Choroid plexus epithelial cell (primary cell): Measurements from ENCODE around the gene PLA2G6.
"Not testable (repeated sequence)": the region's sequence is repeated elsewhere in the genome, so short reads cannot be mapped to it uniquely, and the experiment has no call there.

Experiments used
- DNase-seq: peaks from one replicate; pipeline ENCODE4 v3.0.0-alpha.2; 2010; ENCODE audit warnings: low read depth
- H3K4me3 ChIP-seq: 2 replicates; pipeline ENCODE4 v1.5.1; 2011; ENCODE audit warnings: low read depth, mild to moderate bottlenecking, control low read depth, low read length, moderate library complexity
- TF ChIP-seq, protein P1 (sequence below): conservative IDR thresholded peaks from 2 replicates; pipeline ENCODE4 v1.5.1; 2011; ENCODE audit warnings: low read depth, mild to moderate bottlenecking, control low read depth, inconsistent platforms, low read length, moderate library complexity

PLA2G6 gene

DNA sequence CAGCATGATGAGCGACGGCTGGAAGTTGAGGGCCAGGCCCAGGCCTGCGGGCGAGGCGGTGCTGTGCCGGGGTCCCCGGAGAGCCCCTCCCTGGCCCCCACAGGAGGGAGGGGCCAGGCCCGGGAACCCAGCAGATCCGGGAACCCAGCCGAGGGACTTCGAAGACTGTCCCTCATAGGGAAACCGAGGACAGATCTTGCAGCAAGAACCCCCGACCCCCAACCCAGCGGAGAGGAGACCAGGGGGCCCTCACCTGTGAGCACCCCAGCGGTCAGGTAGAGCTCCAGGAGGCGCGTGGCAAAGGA, 100.0 kb downstream of the PLA2G6 start:
- no peak overlapping the region for H3K4me3 ChIP-seq
- DNase-seq: no peak
- TF ChIP-seq, protein P1, sequence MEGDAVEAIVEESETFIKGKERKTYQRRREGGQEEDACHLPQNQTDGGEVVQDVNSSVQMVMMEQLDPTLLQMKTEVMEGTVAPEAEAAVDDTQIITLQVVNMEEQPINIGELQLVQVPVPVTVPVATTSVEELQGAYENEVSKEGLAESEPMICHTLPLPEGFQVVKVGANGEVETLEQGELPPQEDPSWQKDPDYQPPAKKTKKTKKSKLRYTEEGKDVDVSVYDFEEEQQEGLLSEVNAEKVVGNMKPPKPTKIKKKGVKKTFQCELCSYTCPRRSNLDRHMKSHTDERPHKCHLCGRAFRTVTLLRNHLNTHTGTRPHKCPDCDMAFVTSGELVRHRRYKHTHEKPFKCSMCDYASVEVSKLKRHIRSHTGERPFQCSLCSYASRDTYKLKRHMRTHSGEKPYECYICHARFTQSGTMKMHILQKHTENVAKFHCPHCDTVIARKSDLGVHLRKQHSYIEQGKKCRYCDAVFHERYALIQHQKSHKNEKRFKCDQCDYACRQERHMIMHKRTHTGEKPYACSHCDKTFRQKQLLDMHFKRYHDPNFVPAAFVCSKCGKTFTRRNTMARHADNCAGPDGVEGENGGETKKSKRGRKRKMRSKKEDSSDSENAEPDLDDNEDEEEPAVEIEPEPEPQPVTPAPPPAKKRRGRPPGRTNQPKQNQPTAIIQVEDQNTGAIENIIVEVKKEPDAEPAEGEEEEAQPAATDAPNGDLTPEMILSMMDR: no peak

GRCh38 chr22:38080850-38081635, 100.6 kb downstream of the PLA2G6 start:
- TF ChIP-seq, protein P1: no peak
- DNase-seq: peak; percentile 30
- peak overlapping the region; percentile 26 for H3K4me3 ChIP-seq

DNA sequence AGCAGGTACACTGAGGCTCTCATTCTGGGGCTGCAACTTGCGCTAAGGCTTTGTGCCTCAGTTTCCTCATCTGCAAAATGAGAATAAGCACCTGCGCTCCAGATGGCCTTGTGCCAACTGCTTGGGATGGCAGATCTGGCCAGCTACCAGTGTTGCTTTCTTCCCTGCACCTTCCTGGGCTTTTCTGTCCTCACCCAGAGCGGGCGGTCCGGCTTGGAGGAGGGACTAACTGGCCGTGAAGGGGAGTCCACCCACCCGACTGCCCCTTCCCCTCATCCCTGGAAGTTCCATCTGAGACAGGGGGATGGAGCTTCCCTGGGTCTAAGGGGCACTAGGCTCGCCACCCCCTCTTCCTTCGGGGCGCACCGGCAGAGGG, 101.2 kb downstream of the PLA2G6 start:
- DNase-seq: no peak
- TF ChIP-seq, protein P1: peak; percentile 5
- H3K4me3 ChIP-seq: no peak overlapping the region

- no peak overlapping the region for H3K4me3 ChIP-seq
- TF ChIP-seq, protein P1: no peak
- DNase-seq: no peak
Measured at GRCh38 chr22:38079804-38080203, 101.8 kb downstream of the PLA2G6 start.

DNA sequence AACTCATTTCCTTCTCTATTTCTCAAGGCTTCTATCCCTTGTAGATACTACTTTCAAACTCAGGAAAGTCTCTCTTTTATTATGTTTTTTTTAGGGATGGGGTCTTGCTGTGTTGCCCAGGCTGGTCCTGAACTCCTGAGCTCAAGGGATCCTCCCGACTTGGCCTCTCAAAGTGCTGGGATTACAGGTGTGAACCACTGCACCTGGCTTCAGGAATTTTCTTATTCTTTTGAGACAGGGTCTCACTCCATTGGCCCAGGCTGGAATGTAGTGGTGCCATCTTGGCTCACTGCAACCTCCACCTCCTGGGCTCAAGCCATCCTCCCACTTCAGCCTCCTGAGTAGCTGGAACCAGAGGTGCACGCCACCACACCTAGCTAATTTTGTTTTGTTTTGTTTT, 102.4 kb downstream of the PLA2G6 start:
- H3K4me3 ChIP-seq, DNase-seq: not testable (repeated sequence)

GRCh38 chr22:38078046-38078840, 103.4 kb downstream of the PLA2G6 start:
- TF ChIP-seq, protein P1: no peak
- H3K4me3 ChIP-seq: no peak overlapping the region
- DNase-seq: no peak

DNA sequence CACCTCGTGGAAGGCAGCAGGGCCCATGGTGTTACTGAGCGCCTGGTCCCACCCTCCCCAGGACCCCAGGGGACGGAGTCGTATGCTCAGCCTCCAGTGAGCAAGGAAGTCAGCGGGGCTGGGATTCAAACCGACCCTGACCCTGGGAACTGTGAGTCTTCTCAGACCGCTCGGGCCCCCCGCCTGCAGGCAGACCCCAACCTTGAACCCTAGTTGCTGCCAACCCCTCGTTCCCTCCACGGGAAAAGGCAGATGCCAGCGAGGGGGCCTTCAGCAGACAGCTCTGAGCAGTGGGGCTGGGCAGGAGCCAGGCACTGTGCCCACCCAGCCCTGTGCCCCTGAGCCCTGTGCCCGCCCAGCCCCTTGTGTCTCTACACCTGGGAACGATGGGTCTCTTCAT, 104.0 kb downstream of the PLA2G6 start:
- DNase-seq: no peak
- no peak overlapping the region for H3K4me3 ChIP-seq
- TF ChIP-seq, protein P1: no peak
